MCF 10A (cell line): ENCODE data around the gene ZG16. TPM values are rescaled to one million over a fixed set of nuclear protein-coding genes. Genes with fewer than 3 reads are reported as not detected.

ENCODE experiments used
- BruUV-seq: library from RNA; stranded (reverse); fragments of 400-500 nt; replicated peaks from 2 replicates; lab custom pipeline; 2021; lab: Mats Ljungman, UMichigan
- CTCF ChIA-PET: fragments of 300-600 bp; sonication (Branson Sonifier 250); formaldehyde crosslinking; extraction: SDS; loops from one replicate; lab custom pipeline; 2021; ENCODE audit warnings: antibody characterized with exemption, inconsistent platforms; lab: Yijun Ruan, JAX
- POLR2A ChIA-PET: fragments of 300-600, 350-650 bp; sonication (Branson Sonifier 250); formaldehyde crosslinking; extraction: SDS; loops from one replicate; lab custom pipeline; 2020; ENCODE audit warnings: antibody characterized with exemption, inconsistent platforms; lab: Yijun Ruan, JAX
- DNase-seq: peaks from one replicate; pipeline ENCODE4 v3.0.0-alpha.2; 2018; ENCODE audit not compliant: unreplicated experiment
- H3K27ac Mint-ChIP-seq: one replicate; pipeline ENCODE4 v1.8.0; 2022; ENCODE audit warnings: mild to moderate bottlenecking, low read depth, mixed read lengths; ENCODE audit not compliant: unreplicated experiment
- H3K27me3 Mint-ChIP-seq: one replicate; pipeline ENCODE4 v1.8.0; 2022; ENCODE audit warnings: mixed read lengths; ENCODE audit not compliant: insufficient read depth, unreplicated experiment
- H3K36me3 Mint-ChIP-seq: one replicate; pipeline ENCODE4 v1.8.0; 2022; ENCODE audit warnings: mild to moderate bottlenecking, moderate library complexity, mixed read lengths; ENCODE audit not compliant: insufficient read depth, unreplicated experiment
- H3K4me1 Mint-ChIP-seq: one replicate; pipeline ENCODE4 v1.8.0; 2022; ENCODE audit warnings: mixed read lengths; ENCODE audit not compliant: insufficient read depth, unreplicated experiment
- H3K4me3 Mint-ChIP-seq: one replicate; pipeline ENCODE4 v1.8.0; 2022; ENCODE audit warnings: mild to moderate bottlenecking, moderate library complexity, mixed read lengths; ENCODE audit not compliant: unreplicated experiment
- H3K9me3 Mint-ChIP-seq: one replicate; pipeline ENCODE4 v1.8.0; 2022; ENCODE audit warnings: mixed read lengths; ENCODE audit not compliant: unreplicated experiment
- CTCF ChIP-seq: fragments of 200-600 bp; IDR thresholded peaks from one replicate; pipeline ENCODE4 v1.8.0; 2022; ENCODE audit warnings: antibody characterized with exemption, mild to moderate bottlenecking; ENCODE audit not compliant: unreplicated experiment
- intact Hi-C: fragments of 100-400 bp; cut with micrococcal nuclease; formaldehyde crosslinking; loops from 2 replicates; pipeline ENCODE4 v1.14.1; 2022
- total RNA-seq: library from RNA; stranded (reverse); gene quantifications from 2 replicates; pipeline ENCODE4 v1.2.3, GENCODE V29; 2022

The ZG16 gene
- total RNA-seq, 1 experiment from 2014 or later = not detected

GRCh38 chr16:29763326-29763725 lies 14.7 kb upstream of the ZG16 start:
- Mint-ChIP-seq H3K36me3 (no peaks in the 10 kb centered on the region), H3K27ac (no peak overlapping the region), H3K4me1 (no peaks in the 10 kb centered on the region), H3K4me3 (no peak overlapping the region), H3K9me3 (no peaks in the 10 kb centered on the region), H3K27me3 (no peaks in the 10 kb centered on the region)
- CTCF ChIA-PET = no interaction called here
- intact Hi-C loops = no loop called here
- BruUV-seq = no TSS peak
- TF ChIP-seq CTCF = no peak
- POLR2A ChIA-PET = no interaction called here
- no peak for DNase-seq

GRCh38 chr16:29765167-29766032 lies 12.7 kb upstream of the ZG16 start:
- DNase-seq = no peak
- no peaks in the 10 kb centered on the region for H3K9me3 Mint-ChIP-seq
- no peaks in the 10 kb centered on the region for H3K27me3 Mint-ChIP-seq
- no peak overlapping the region for H3K4me3 Mint-ChIP-seq
- intact Hi-C loops = no loop called here
- H3K4me1 Mint-ChIP-seq = no peaks in the 10 kb centered on the region
- POLR2A ChIA-PET = no interaction called here
- no peaks in the 10 kb centered on the region for H3K36me3 Mint-ChIP-seq
- H3K27ac Mint-ChIP-seq = no peak overlapping the region
- no peak for TF ChIP-seq CTCF
- no TSS peak for BruUV-seq
- CTCF ChIA-PET = interaction anchor here (0.6 kb wide), 1 partner anchor 232 kb away, joined by 3 read pairs; no protein-coding TSS in a partner anchor

- no peaks in the 10 kb centered on the region for H3K9me3 Mint-ChIP-seq
- no peak for DNase-seq
- no peaks in the 10 kb centered on the region for H3K36me3 Mint-ChIP-seq
- no peaks in the 10 kb centered on the region for H3K27me3 Mint-ChIP-seq
- no peak overlapping the region for H3K27ac Mint-ChIP-seq
- no peaks in the 10 kb centered on the region for H3K4me1 Mint-ChIP-seq
- intact Hi-C loops = no loop called here
- no peak for TF ChIP-seq CTCF
- no peak overlapping the region for H3K4me3 Mint-ChIP-seq
- CTCF ChIA-PET = interaction anchor here (0.6 to 0.9 kb wide), 3 partner anchors 66 to 266 kb away, joined by 3 to 4 read pairs (median 3); no protein-coding TSS in a partner anchor
- no TSS peak for BruUV-seq
- POLR2A ChIA-PET = no interaction called here
Observed at GRCh38 chr16:29766571-29766970, 11.5 kb upstream of the ZG16 start.

- ChIA-PET CTCF (interaction anchor here (0.8 to 0.9 kb wide), 2 partner anchors 67 to 79 kb away, joined by 3 to 4 read pairs; no protein-coding TSS in a partner anchor), POLR2A (interaction anchor here (0.9 to 1.6 kb wide), 2 partner anchors 24 to 78 kb away, joined by 3 to 4 read pairs; partner anchors contain the start of gene KIF22)
- no peak for DNase-seq
- intact Hi-C loops = no loop called here
- no peak for TF ChIP-seq CTCF
- Mint-ChIP-seq H3K4me1 (no peaks in the 10 kb centered on the region), H3K27ac (no peak overlapping the region), H3K9me3 (no peaks in the 10 kb centered on the region), H3K36me3 (no peaks in the 10 kb centered on the region), H3K4me3 (no peak overlapping the region), H3K27me3 (no peaks in the 10 kb centered on the region)
- BruUV-seq = no TSS peak
Observed at GRCh38 chr16:29767062-29767461, 11.0 kb upstream of the ZG16 start.
